ENCODE data around the gene CRELD1.

The CRELD1 gene

DNA sequence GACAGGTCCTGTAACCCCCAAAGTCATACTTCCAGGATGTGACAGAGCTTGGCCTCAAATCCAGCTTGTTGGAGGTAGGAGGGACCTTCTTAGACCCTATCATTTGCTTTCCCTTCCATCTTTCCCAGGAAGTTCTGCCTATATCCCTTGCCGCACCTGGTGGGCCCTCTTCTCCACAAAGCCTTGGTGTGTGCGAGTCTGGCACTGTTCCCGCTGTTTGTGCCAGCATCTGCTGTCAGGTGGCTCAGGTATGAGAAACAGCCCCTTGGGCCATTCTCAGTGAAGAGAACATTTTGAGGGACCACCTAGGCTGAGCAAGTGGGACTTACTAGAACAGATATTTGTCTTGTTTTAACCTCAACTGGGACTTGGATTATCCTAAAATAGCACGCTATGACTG is 29.7 kb upstream of the CRELD1 start:
- no peak for DNase-seq (ENCODE audit: low read depth in 2 of 2)

DNA sequence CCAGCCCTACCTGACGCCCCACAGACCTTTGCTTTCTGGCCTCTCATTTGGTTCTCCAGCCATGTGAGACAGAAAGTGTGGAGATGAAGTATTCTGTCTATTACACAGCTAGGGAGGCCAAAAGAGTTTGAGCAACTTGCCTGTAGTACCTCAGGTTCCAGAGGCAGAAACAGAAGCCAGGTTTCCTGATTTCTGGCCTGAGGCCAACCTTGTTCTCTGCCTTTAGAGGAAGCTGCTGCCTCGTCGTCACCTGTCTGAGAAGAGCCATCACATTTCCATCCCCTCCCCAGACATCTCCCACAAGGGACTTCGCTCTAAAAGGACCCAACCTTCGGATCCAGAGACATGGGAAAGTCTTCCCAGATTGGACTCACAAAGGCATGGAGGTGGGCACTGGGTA is 27.2 kb upstream of the CRELD1 start:
- no peak for DNase-seq (ENCODE audit: low read depth in 2 of 2)

DNA sequence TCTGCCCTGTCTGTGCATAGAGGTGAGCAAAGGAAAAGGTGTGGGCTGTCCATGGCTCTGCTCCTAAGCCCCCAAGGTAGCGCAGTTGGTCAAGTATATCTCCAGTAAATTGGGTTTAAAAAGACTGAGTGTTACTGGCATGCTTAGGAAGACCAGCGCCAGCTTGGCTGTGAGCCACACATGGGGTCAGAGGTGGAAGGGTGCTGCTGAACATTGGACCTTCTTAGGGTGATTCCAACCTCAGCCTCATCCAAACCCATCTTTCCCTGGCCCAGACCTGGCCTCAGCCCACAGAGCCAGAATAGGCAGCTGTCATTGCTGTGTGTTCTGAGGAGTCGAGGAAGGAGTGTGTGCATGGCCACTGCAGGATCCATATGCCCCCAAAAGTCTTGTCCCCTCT is 25.3 kb upstream of the CRELD1 start:
- no peak for DNase-seq (ENCODE audit: low read depth in 2 of 2)

GRCh38 chr3:9909221-9910013 is 24.2 kb upstream of the CRELD1 start:
- DNase-seq (ENCODE audit: low read depth in 2 of 2), result no peak

GRCh38 chr3:9911863-9912262 is 21.8 kb upstream of the CRELD1 start:
- no peak for DNase-seq (ENCODE audit: low read depth in 2 of 2)

DNA sequence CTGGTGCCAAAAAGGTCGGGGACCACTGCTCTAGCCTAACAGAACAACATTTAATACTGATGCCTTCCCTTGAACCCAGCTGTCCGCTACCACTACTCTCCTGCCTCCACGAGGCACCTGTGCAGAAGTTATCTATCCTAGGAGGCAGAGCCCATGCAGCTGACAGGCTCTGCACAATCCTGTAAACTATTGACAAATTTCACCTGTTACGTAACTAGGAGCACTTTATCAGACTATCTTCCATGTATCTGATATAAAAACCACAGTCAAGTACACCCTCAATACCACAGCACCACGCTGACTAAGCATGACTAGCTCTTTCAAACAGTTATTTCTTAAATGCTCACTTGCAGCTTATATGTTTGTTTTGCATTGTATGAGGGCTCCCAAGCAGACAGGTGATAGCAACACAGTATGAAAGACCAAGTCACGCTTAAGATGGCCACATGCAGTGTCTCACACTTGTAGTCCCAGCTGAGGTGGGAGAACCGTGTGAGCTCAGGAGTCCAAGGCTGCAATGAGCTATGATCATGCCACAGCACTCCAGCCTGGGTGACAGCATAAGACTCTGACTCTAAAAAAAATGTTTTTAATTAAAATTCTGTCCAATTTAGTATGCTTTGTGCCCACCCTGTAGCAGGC is 21.2 kb upstream of the CRELD1 start:
- DNase-seq (ENCODE audit: low read depth in 2 of 2), result no peak

DNA sequence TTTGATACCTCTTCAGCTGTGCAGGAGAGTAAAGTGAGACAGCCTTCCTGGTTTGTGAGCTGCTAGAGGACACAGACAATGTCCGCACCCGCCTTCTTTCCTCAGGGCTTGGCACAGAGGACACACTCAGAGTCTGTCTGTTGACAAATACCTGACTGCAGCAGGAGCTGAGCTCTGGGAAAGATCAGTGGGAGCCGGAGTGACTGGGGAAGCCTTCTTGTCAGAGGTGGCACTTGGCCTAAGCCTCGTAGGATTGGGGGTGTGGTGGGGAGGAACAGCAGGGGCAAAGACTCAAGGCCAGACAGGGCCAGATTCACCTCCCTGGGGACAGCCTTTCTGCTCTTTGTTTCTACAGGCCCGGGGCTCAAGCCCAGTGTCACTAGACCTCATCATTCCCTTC is 20.0 kb upstream of the CRELD1 start:
- no peak for DNase-seq (ENCODE audit: low read depth in 2 of 2)

DNA sequence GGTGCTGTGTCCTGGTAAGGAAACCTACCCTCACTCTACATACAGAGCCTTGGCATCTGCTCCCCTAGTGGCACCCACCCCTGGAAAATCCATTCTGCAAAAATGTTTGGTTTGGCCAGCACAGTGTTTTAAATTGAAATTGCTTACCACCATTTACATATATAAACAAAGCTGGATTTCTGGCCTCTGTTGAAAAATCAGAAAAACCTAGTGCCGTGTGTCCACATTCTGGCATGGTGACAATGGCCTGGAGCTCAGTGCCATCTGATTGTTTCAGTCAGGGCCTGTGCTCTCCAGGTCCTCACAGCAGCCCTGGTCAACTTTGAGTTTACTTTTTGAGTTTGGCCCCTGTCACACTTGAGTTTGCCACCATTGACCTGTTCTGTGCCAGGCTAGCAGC is 19.6 kb upstream of the CRELD1 start:
- DNase-seq (ENCODE audit: low read depth in 2 of 2), result no peak

- DNase-seq (ENCODE audit: low read depth in 2 of 2), result no peak
Measured at GRCh38 chr3:9914559-9915253, 18.9 kb upstream of the CRELD1 start.

DNA sequence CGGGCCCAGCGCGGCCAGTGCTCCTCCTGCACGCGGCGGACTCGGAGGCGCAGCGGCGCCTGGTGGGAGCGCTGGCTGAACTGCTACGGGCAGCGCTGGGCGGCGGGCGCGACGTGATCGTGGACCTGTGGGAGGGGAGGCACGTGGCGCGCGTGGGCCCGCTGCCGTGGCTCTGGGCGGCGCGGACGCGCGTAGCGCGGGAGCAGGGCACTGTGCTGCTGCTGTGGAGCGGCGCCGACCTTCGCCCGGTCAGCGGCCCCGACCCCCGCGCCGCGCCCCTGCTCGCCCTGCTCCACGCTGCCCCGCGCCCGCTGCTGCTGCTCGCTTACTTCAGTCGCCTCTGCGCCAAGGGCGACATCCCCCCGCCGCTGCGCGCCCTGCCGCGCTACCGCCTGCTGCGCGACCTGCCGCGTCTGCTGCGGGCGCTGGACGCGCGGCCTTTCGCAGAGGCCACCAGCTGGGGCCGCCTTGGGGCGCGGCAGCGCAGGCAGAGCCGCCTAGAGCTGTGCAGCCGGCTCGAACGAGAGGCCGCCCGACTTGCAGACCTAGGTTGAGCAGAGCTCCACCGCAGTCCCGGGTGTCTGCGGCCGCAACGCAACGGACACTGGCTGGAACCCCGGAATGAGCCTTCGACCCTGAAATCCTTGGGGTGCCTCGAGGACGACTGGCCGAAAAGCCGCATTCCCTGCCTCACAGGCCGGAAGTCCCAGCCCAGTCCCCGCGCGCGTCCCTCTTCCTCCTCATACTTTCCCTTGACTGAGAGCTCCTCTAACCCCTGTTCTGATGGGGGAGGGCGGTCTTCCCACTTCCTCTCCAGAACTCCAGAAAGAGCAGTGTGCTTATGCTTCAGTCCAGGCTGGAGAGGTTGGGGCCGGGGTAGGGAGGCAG is 18.1 kb upstream of the CRELD1 start:
- no peak for DNase-seq (ENCODE audit: low read depth in 2 of 2)

- no peak for DNase-seq (ENCODE audit: low read depth in 2 of 2)
Measured at GRCh38 chr3:9916346-9916733, 17.3 kb upstream of the CRELD1 start.

DNA sequence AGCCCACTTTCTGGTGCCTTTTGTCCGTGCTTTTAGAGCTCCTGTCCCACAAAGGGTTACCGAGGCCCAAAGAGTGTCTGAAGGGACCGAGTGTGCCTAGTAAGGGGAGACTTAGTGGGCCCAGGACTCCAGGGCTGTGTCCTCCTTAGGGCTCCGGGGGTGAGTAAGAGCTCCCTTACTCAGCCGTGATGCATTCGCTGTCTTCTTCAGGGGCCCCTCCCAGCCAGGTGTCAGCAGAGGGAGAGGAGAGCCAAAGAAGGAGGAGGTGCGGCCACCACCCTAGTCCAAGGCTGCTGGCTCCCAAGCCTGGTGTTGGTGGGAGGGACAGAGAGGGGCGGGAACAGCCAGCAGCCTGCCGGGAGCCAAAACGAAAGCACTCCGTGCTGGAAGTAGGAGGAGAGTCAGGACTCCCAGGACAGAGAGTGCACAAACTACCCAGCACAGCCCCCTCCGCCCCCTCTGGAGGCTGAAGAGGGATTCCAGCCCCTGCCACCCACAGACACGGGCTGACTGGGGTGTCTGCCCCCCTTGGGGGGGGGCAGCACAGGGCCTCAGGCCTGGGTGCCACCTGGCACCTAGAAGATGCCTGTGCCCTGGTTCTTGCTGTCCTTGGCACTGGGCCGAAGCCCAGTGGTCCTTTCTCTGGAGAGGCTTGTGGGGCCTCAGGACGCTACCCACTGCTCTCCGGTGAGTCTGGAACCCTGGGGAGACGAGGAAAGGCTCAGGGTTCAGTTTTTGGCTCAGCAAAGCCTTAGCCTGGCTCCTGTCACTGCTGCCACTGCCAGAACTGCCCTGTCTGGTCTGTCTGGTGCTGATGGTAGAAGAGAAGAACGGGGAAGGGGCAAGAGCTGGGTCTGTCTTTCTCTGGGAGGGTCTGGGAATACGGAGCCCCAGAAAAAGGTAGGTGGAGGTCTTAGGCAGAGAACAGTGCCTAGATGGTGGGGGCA is 16.6 kb upstream of the CRELD1 start, which contains the start of gene IL17RC:
Gene IL17RC, plus strand, starts transcription at position 365 of the 947 bp plus-strand sequence. Its CDS starts 218 bp downstream, at position 583.
- no peak for DNase-seq (ENCODE audit: low read depth in 2 of 2)

DNA sequence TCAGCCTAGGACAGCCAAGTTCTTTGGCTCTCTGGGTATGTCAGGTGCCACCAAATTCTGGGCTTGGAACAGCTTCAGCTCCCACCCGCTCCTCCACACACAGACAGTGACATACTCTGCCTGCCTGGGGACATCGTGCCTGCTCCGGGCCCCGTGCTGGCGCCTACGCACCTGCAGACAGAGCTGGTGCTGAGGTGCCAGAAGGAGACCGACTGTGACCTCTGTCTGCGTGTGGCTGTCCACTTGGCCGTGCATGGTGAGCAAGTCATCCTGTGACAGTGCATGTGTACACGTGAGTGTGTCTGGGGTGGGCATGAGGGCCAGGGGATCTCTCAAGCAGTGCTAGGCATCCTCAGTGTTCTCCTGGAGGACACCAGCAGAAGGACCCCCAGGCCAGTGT is 15.8 kb upstream of the CRELD1 start:
- DNase-seq (ENCODE audit: low read depth in 2 of 2), result no peak

DNA sequence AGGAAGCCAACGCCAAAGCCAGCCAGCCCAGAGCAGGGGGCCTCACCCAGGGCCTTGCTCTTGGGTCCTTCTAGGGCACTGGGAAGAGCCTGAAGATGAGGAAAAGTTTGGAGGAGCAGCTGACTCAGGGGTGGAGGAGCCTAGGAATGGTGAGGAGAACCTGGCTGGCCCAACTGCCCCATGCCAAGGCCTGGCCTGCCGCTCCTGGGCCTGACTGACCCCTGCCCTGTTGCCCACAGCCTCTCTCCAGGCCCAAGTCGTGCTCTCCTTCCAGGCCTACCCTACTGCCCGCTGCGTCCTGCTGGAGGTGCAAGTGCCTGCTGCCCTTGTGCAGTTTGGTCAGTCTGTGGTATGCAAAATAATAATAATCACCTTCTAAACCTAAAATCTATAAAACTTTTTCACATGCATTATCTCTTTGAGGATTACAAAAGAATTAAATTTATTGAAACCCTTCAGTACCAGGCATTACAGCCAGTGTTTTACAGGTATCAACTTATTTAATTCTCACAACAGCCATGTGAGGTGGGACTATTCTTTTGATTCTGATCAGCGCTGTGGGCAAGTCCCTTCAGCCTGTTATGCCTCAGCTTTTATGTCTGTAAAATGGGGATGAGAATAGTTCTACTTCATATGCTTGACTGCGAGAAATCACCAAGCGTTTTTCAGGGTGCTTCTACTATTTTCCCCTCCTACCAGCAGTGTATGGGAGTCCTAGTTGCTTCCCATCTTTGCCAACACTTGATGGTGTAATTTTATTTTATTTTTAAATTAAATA is 15.2 kb upstream of the CRELD1 start:
- DNase-seq (ENCODE audit: low read depth in 2 of 2), result no peak

DNA sequence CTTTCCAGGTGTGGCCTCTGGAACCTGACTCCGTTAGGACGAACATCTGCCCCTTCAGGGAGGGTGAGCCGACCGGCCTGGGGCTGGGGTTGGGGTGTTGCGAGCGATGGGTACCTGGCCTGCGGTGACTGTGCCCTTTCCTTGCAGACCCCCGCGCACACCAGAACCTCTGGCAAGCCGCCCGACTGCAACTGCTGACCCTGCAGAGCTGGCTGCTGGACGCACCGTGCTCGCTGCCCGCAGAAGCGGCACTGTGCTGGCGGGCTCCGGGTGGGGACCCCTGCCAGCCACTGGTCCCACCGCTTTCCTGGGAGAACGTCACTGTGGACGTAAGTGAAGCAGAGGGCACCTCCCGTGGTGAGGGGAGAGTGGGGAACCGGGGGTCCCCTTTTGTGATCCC is 5.5 kb upstream of the CRELD1 start:
- no peak for DNase-seq (ENCODE audit: low read depth in 2 of 2)

- DNase-seq (ENCODE audit: low read depth in 2 of 2), result no peak
Measured at GRCh38 chr3:9930804-9931418, 2.7 kb upstream of the CRELD1 start.

GRCh38 chr3:9932535-9932842 is 1.1 kb upstream of the CRELD1 start:
- no peak for DNase-seq (ENCODE audit: low read depth in 2 of 2)

DNA sequence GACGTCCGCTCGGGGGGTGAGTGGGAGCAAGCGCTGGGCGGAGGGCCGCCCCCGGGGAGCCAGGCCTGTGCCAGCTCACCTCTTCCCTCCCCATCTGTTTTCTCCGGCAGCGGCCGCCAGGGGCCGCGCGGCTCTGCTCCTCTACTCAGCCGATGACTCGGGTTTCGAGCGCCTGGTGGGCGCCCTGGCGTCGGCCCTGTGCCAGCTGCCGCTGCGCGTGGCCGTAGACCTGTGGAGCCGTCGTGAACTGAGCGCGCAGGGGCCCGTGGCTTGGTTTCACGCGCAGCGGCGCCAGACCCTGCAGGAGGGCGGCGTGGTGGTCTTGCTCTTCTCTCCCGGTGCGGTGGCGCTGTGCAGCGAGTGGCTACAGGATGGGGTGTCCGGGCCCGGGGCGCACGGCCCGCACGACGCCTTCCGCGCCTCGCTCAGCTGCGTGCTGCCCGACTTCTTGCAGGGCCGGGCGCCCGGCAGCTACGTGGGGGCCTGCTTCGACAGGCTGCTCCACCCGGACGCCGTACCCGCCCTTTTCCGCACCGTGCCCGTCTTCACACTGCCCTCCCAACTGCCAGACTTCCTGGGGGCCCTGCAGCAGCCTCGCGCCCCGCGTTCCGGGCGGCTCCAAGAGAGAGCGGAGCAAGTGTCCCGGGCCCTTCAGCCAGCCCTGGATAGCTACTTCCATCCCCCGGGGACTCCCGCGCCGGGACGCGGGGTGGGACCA is 632 bp upstream of the CRELD1 start:
- DNase-seq (ENCODE audit: low read depth in 2 of 2), result peak; percentile 63 to 80

- no peak for DNase-seq (ENCODE audit: low read depth in 2 of 2)
Measured at GRCh38 chr3:9934235-9934621, 594 bp downstream of the CRELD1 start.
